Measurements from ENCODE around the gene GOLGA8Q. TPM values are rescaled to one million over a fixed set of nuclear protein-coding genes. Genes with fewer than 3 reads are reported as not detected.
"Not testable (repeated sequence)": the region's sequence is repeated elsewhere in the genome, so short reads cannot be mapped to it uniquely, and the experiment has no call there.

The GOLGA8Q gene, protein sequence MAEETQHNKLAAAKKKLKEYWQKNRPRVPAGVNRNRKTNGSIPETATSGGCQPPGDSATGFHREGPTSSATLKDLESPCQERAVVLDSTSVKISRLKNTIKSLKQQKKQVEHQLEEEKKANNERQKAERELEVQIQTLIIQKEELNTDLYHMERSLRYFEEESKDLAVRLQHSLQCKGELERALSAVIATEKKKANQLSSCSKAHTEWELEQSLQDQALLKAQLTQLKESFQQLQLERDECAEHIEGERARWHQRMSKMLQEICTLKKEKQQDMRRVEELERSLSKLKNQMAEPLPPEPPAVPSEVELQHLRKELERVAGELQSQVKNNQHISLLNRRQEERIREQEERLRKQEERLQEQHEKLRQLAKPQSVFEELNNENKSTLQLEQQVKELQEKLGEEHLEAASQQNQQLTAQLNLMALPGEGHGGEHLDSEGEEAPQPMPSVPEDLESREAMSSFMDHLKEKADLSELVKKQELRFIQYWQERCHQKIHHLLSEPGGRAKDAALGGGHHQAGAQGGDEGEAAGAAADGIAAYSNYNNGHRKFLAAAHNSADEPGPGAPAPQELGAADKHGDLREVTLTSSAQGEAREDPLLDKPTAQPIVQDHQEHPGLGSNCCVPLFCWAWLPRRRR
- polyA plus RNA-seq (2013, experiment 1 of 2): 0.03 TPM
- not detected for polyA plus RNA-seq (2013, experiment 2 of 2)

DNA sequence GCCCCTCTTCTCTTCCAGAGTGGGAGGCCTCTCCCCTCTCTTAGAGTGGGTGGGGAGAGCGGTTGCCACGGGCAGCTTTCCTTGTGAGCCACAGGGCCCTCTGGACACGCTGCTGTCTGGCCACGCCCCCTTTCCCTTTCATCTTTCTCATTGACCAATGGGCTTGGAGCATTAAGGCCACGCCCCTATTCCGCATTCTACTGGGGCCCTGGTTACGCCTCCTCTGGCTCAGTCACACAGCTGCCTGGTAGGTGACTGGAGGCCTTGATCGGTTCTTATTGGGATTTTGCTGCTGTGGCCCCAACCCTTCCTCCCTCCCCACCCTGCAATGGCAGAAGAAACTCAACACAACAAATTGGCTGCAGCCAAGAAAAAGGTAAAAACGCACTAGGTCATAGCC is at the start of gene GOLGA8Q:
Gene GOLGA8Q, plus strand, starts transcription at position 301 of the 400 bp plus-strand sequence. Its CDS starts 28 bp downstream, at position 329.
- not testable (repeated sequence) for H3K4me3 ChIP-seq (ENCODE audit: low read length); H3K4ac ChIP-seq (ENCODE audit: low read depth, low read length); H3K27me3 ChIP-seq (ENCODE audit: insufficient read depth, low read length, poor library complexity); H3K27ac ChIP-seq (ENCODE audit: low read depth, low read length); H2BK5ac ChIP-seq (ENCODE audit: low read length); H4K5ac ChIP-seq (ENCODE audit: low read length); H3K23ac ChIP-seq (ENCODE audit: low read length); H3K9ac ChIP-seq (ENCODE audit: low read length); H2BK15ac ChIP-seq (replicated peaks; ENCODE audit: low read depth); H3K79me2 ChIP-seq (ENCODE audit: control insufficient read depth, insufficient read depth, low read length); H3K4me1 ChIP-seq (ENCODE audit: control insufficient read depth, low read depth, low read length); H3K18ac ChIP-seq (ENCODE audit: low read length); H3K56ac ChIP-seq (ENCODE audit: low read length); H3K79me1 ChIP-seq (ENCODE audit: low read length); H3K4me2 ChIP-seq (ENCODE audit: low read length); DNase-seq; H3K36me3 ChIP-seq (ENCODE audit: control insufficient read depth, insufficient read depth, low read length); H2BK120ac ChIP-seq (ENCODE audit: low read depth, low read length); H2AK5ac ChIP-seq (ENCODE audit: low read length); H4K8ac ChIP-seq (ENCODE audit: low read depth, low read length)
- no CpG with 5 or more reads among the region's 9 CpGs for WGBS (ENCODE audit: extremely low coverage, insufficient coverage, low lambda C conversion rate)

DNA sequence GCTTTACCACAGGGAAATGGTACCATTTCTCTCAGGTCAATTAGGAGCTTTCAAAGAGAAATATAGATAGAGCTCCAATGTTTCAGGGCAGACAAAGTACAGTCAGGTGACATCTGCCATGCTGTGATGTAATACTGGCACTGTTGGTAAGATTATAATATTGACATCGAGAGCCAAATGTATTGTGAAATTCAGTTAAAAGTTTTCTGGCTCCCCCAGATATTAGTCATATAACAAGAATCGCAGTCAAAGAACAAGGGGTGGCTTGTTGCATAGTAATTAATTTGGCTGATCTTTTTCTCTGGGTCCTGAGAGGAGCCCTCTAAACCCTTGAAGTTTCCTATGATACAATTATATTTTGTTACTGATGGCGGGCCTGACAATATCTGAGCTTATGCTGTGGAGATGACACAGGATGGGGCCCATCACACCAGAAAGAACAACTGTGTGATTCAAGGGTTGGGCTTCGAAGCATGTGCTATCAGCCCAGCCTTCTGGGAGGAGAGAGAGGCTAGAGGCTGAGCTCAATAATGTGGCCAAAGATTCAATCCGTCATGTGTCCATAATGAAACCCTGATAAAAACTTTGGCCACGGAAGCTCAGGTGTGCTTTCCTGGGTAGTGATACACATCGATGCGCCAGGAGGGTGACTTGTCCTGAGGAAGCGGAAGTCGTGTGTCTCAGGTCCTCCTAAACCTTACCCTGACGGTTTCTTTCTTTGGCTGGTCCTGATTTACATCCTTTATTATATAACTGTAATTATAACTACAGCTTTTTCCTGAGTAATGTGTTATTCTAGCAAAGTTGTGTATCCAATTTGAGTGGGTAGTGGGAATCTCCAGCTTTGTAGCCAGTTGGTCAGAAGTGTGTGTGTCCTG is 48.7 kb upstream of the GOLGA8Q start:
- not testable (repeated sequence) for H3K56ac ChIP-seq (ENCODE audit: low read length); DNase-seq; H3K23ac ChIP-seq (ENCODE audit: low read length); H3K36me3 ChIP-seq (ENCODE audit: control insufficient read depth, insufficient read depth, low read length); H2AK5ac ChIP-seq (ENCODE audit: low read length); H4K5ac ChIP-seq (ENCODE audit: low read length); H2BK15ac ChIP-seq (replicated peaks; ENCODE audit: low read depth); H3K79me1 ChIP-seq (ENCODE audit: low read length); H3K4ac ChIP-seq (ENCODE audit: low read depth, low read length); H3K4me1 ChIP-seq (ENCODE audit: control insufficient read depth, low read depth, low read length); H4K8ac ChIP-seq (ENCODE audit: low read depth, low read length); H3K9ac ChIP-seq (ENCODE audit: low read length); H3K18ac ChIP-seq (ENCODE audit: low read length); H2BK120ac ChIP-seq (ENCODE audit: low read depth, low read length); H3K27ac ChIP-seq (ENCODE audit: low read depth, low read length); H3K4me3 ChIP-seq (ENCODE audit: low read length); H2BK5ac ChIP-seq (ENCODE audit: low read length); H3K79me2 ChIP-seq (ENCODE audit: control insufficient read depth, insufficient read depth, low read length); H3K27me3 ChIP-seq (ENCODE audit: insufficient read depth, low read length, poor library complexity); H3K4me2 ChIP-seq (ENCODE audit: low read length)
- WGBS (ENCODE audit: extremely low coverage, insufficient coverage, low lambda C conversion rate): no CpG with 5 or more reads among the region's 11 CpGs

DNA sequence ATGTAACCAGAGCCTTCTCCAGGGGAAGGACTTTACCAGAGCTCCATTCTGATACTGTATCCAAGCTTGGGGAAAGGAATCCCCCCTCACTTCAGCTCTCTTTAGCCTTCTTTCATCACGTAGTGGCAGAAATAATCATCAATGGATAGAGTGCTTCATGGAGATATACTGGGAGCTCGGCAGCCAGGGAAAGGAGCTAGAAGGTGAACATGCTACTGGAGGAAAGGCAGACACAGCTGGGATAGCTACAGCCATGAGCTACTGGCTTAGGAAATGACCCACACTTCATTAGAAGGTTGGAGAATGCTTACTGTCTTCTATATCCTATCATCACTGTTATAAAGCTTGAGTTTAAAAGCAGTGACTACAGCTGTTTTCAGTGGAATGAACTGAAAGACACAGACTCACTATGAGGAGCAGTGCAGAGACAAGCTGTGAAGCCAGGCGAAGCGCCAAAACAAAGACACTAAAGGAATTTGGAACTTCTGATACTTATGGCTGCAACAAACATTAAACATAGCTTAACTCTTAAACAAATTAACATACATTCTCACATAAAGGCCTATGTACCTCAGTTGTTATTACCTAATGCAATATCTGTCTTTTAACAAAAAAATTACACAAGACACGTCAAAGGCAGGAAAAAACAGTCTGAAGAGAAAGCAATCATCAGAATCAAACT is 47.5 kb upstream of the GOLGA8Q start:
- not testable (repeated sequence) for H3K27me3 ChIP-seq (ENCODE audit: insufficient read depth, low read length, poor library complexity); H3K4me2 ChIP-seq (ENCODE audit: low read length); H3K23ac ChIP-seq (ENCODE audit: low read length); H3K9ac ChIP-seq (ENCODE audit: low read length); H3K56ac ChIP-seq (ENCODE audit: low read length); H3K4me1 ChIP-seq (ENCODE audit: control insufficient read depth, low read depth, low read length); H3K27ac ChIP-seq (ENCODE audit: low read depth, low read length); H4K5ac ChIP-seq (ENCODE audit: low read length); H3K4ac ChIP-seq (ENCODE audit: low read depth, low read length); H3K79me2 ChIP-seq (ENCODE audit: control insufficient read depth, insufficient read depth, low read length); H3K18ac ChIP-seq (ENCODE audit: low read length); H2BK5ac ChIP-seq (ENCODE audit: low read length); H2BK120ac ChIP-seq (ENCODE audit: low read depth, low read length); H3K36me3 ChIP-seq (ENCODE audit: control insufficient read depth, insufficient read depth, low read length); H4K8ac ChIP-seq (ENCODE audit: low read depth, low read length); H3K4me3 ChIP-seq (ENCODE audit: low read length); H2AK5ac ChIP-seq (ENCODE audit: low read length); H3K79me1 ChIP-seq (ENCODE audit: low read length); H2BK15ac ChIP-seq (replicated peaks; ENCODE audit: low read depth); DNase-seq
- no CpG with 5 or more reads among the region's 5 CpGs for WGBS (ENCODE audit: extremely low coverage, insufficient coverage, low lambda C conversion rate)

DNA sequence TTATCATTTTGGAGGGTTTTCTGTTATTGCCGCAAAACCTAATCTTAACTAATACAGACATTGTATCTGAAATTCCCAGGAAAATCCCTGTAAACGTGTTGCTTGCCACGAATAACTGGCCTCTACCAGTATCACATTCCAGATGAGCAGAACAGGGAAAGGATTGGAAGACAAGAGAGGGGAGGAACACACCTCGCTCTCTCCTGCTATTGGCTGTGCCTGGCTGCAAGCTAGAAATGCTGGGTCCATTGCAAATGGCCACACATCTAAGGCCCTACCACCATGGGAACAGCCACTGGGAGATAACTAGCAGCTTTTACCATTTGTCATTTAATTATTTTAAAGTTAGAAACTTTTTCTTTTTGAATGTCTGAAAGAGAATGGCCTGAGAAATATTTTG is 37.3 kb upstream of the GOLGA8Q start:
- H3K56ac ChIP-seq (ENCODE audit: low read length); H3K4me3 ChIP-seq (ENCODE audit: low read length); H2AK5ac ChIP-seq (ENCODE audit: low read length); H4K5ac ChIP-seq (ENCODE audit: low read length); H2BK5ac ChIP-seq (ENCODE audit: low read length); H3K36me3 ChIP-seq (ENCODE audit: control insufficient read depth, insufficient read depth, low read length); H3K79me1 ChIP-seq (ENCODE audit: low read length); H3K27me3 ChIP-seq (ENCODE audit: insufficient read depth, low read length, poor library complexity); H4K8ac ChIP-seq (ENCODE audit: low read depth, low read length); H3K4ac ChIP-seq (ENCODE audit: low read depth, low read length); H3K9ac ChIP-seq (ENCODE audit: low read length); DNase-seq; H3K18ac ChIP-seq (ENCODE audit: low read length); H2BK120ac ChIP-seq (ENCODE audit: low read depth, low read length); H3K4me2 ChIP-seq (ENCODE audit: low read length); H3K27ac ChIP-seq (ENCODE audit: low read depth, low read length); H3K4me1 ChIP-seq (ENCODE audit: control insufficient read depth, low read depth, low read length); H3K79me2 ChIP-seq (ENCODE audit: control insufficient read depth, insufficient read depth, low read length); H2BK15ac ChIP-seq (replicated peaks; ENCODE audit: low read depth); H3K23ac ChIP-seq (ENCODE audit: low read length): not testable (repeated sequence)
- no CpG with 5 or more reads among the region's 4 CpGs for WGBS (ENCODE audit: extremely low coverage, insufficient coverage, low lambda C conversion rate)

DNA sequence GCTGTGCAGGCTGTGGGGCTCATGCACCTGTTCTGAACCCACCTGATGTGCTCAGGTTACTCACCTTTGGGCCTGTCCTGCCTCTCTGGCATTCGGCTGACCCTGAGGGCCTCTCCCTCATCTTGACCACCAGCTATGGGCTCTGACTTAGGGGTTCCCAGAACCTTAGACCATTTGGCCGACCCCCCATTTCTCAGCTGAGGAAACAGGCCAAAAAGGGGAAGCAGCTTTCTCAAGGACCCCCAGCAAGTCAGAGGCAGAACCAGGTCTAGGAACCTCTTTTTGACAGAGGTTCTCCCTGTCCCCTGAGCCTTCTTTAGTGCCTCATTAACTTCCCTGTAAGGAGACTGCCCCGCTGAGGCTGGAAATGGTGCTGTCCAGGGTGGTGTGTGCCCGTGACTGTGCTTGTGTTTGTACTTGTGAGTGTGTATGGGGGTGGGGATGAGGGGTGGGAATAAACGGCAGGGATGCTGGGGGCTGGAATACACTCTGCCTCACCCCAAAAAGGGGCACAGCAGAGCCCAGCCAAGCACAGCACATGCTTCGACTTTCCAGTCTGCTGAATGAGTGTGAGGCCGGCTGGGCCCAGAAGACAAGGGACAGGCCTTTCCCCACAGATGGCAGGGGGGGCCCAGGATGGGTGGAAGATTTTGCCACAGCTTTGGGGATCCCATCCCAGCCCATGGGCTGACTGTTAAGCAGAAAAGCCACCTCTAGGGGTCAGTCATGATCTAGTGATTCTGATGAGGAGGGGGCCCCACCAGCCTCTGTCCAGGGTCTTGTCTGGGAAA is 28.2 kb upstream of the GOLGA8Q start:
- no CpG with 5 or more reads among the region's 7 CpGs for WGBS (ENCODE audit: extremely low coverage, insufficient coverage, low lambda C conversion rate)
- not testable (repeated sequence) for H2BK5ac ChIP-seq (ENCODE audit: low read length); H3K4me1 ChIP-seq (ENCODE audit: control insufficient read depth, low read depth, low read length); H3K4me2 ChIP-seq (ENCODE audit: low read length); H3K36me3 ChIP-seq (ENCODE audit: control insufficient read depth, insufficient read depth, low read length); H3K79me1 ChIP-seq (ENCODE audit: low read length); H3K23ac ChIP-seq (ENCODE audit: low read length); H4K5ac ChIP-seq (ENCODE audit: low read length); H3K4ac ChIP-seq (ENCODE audit: low read depth, low read length); H4K8ac ChIP-seq (ENCODE audit: low read depth, low read length); H3K9ac ChIP-seq (ENCODE audit: low read length); H2BK15ac ChIP-seq (replicated peaks; ENCODE audit: low read depth); H3K4me3 ChIP-seq (ENCODE audit: low read length); H3K27ac ChIP-seq (ENCODE audit: low read depth, low read length); H3K27me3 ChIP-seq (ENCODE audit: insufficient read depth, low read length, poor library complexity); DNase-seq; H2BK120ac ChIP-seq (ENCODE audit: low read depth, low read length); H3K79me2 ChIP-seq (ENCODE audit: control insufficient read depth, insufficient read depth, low read length); H3K18ac ChIP-seq (ENCODE audit: low read length); H3K56ac ChIP-seq (ENCODE audit: low read length); H2AK5ac ChIP-seq (ENCODE audit: low read length)
